ENCODE results near the gene MPPED1.

GRCh38 chr22:43363315-43364168 is 48.3 kb upstream of the MPPED1 start:
- no peak for TF ChIP-seq EZH2 (IDR thresholded peaks at IDR 0.05; ENCODE audit: insufficient read depth, low read length)
- no peak for TF ChIP-seq CTCF (IDR thresholded peaks at IDR 0.05; ENCODE audit: insufficient read depth, low read depth, low read length)

All from astrocyte (in vitro differentiated cells and primary cell).